Mucosa of stomach (tissue), 1 donor: ENCODE measurements around the gene DMRT3.
"Not testable (repeated sequence)": the region's sequence is repeated elsewhere in the genome, so short reads cannot be mapped to it uniquely, and the experiment has no call there.

Experiments
- H3K27me3 ChIP-seq: one replicate; pipeline ENCODE4 v1.7.0; 2013; ENCODE audit warnings: mild to moderate bottlenecking, low read length; ENCODE audit not compliant: control insufficient read depth, insufficient read depth
- H3K36me3 ChIP-seq: one replicate; pipeline ENCODE4 v1.7.0; 2013; ENCODE audit warnings: low read length; ENCODE audit not compliant: control insufficient read depth, insufficient read depth
- H3K4me1 ChIP-seq: one replicate; pipeline ENCODE4 v1.7.0; 2013; ENCODE audit warnings: mild to moderate bottlenecking, low read length; ENCODE audit not compliant: control insufficient read depth, insufficient read depth
- H3K4me3 ChIP-seq: one replicate; pipeline ENCODE4 v1.7.0; 2013; ENCODE audit warnings: low read length
- H3K9ac ChIP-seq: one replicate; pipeline ENCODE4 v1.7.0; 2013; ENCODE audit warnings: mild to moderate bottlenecking, low read length, moderate library complexity
- H3K9me3 ChIP-seq: one replicate; pipeline ENCODE4 v1.7.0; 2013; ENCODE audit warnings: mild to moderate bottlenecking, low read length, moderate library complexity; ENCODE audit not compliant: control insufficient read depth
- donor health status: Pancreatic carcinoma.

Gene DMRT3

DNA sequence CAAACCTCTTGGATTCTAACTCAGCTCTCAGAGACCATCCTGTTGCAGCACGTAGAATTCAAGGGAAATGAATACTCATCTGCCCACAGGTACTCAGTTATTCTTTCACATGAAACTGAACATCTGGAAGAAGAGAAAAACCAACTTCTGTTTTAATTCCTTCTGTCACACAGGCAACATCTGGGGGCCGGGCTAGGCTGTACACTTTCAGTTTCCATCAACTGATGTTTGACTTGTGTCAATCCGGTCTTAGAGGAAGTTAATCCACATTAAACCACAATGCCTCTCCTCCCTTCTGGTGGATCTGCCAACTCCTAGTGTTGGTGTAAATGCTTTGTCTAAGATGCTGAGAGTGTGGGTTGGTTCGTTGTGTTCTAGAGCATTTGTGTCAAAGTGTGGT, 17.6 kb downstream of the DMRT3 start:
- Histone ChIP-seq H3K9me3 (no peaks in the 10 kb centered on the region), H3K4me1 (no peaks in the 10 kb centered on the region), H3K27me3 (peaks cover 3% of the 10 kb centered on the region), H3K9ac (no peak overlapping the region), H3K36me3 (no peaks in the 10 kb centered on the region), H3K4me3 (no peak overlapping the region)

DNA sequence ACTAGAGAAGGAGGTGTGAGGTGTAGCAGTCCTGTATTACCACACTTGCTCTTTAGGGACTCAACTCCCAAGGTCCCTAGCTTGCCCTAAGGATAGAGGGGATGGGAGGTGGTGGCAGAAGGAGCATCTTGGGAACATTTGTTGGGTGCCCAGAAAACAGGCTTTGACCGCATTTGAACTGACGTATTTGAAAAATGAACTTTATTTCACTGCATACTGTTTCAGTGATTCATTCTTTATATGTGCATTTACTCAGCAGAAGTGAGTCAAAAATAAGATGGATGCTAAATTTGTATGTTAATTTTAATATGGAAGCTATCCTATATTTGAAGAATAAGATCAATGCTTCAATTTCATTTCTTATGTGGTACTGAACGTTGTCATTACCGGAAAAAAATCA, 18.7 kb downstream of the DMRT3 start:
- no peaks in the 10 kb centered on the region for H3K4me1 ChIP-seq
- no peak overlapping the region for H3K9ac ChIP-seq
- no peaks in the 10 kb centered on the region for H3K36me3 ChIP-seq
- H3K27me3 ChIP-seq = peaks cover 3% of the 10 kb centered on the region
- no peaks in the 10 kb centered on the region for H3K9me3 ChIP-seq
- H3K4me3 ChIP-seq = no peak overlapping the region

DNA sequence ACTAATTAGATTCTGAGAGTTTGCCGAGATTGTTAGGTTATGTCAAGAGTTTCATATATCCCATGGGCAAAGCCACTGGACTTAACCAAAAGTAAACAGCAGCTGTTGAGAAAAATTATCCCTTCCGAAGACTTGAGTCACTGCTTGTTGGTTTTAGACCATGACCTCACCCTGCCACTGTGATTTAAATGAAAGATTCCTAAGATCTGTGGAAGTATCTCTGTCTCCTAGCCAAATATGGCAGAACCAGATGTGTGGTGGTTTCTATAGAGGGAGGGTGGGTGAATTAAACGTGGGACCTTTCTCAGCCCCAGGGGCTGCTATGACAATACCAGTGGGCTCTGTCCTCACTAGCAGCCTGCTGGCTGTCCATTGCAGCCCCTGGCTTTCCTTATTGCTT, 19.3 kb downstream of the DMRT3 start:
- no peak overlapping the region for H3K9ac ChIP-seq
- H3K4me3 ChIP-seq = no peak overlapping the region
- H3K4me1 ChIP-seq = no peaks in the 10 kb centered on the region
- H3K9me3 ChIP-seq = no peaks in the 10 kb centered on the region
- H3K36me3 ChIP-seq = no peaks in the 10 kb centered on the region
- H3K27me3 ChIP-seq = peaks cover 3% of the 10 kb centered on the region

DNA sequence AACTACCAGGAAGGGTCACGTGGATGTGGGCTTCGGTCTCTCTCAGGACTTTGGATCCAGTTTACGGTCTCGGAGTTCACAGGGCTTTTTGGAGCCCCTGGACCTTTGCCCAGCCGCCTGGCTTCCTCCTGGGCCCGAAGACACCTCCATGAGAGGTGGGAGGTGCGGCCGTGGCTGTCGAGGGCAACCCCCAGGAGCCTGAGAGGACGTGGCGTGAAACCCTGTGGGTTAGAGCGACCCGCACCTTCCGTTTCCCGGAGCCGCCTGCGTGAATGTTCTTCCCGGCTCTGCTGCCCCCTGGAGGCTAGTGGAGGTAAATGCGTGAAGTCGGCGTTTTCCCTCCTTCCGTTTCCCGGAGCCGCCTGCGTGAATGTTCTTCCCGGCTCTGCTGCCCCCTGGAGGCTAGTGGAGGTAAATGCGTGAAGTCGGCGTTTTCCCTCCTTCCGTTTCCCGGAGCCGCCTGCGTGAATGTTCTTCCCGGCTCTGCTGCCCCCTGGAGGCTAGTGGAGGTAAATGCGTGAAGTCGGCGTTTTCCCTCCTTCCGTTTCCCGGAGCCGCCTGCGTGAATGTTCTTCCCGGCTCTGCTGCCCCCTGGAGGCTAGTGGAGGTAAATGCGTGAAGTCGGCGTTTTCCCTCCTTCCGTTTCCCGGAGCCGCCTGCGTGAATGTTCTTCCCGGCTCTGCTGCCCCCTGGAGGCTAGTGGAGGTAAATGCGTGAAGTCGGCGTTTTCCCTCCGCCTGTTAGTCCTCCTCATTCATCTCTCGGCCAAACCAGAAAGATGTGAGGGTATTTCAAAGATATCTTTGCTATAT, 22.1 kb downstream of the DMRT3 start:
- not testable (repeated sequence) for H3K27me3 ChIP-seq, H3K9ac ChIP-seq, H3K9me3 ChIP-seq, H3K4me1 ChIP-seq, H3K4me3 ChIP-seq, H3K36me3 ChIP-seq

DNA sequence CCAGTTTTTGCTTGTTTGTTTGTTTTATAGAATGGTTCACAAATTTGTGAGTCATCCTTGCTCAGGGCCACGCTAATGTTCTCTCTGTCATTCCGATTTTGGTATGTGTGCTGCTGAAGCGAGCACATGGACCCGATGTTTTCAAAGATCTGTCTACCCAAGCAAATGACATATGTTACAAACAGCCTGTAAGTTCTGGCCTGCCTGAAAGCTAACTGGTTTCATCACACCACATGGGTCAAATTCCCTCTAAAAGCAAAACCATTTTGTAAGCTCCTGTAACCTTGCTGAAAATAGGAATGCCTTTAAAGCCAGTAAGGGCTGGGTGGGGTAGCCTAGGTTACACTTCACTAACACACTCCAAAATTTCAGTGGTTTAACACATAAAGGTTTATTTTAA, 25.4 kb downstream of the DMRT3 start:
- no peaks in the 10 kb centered on the region for H3K9me3 ChIP-seq
- H3K9ac ChIP-seq = no peak overlapping the region
- no peaks in the 10 kb centered on the region for H3K27me3 ChIP-seq
- H3K4me1 ChIP-seq = no peaks in the 10 kb centered on the region
- no peak overlapping the region for H3K4me3 ChIP-seq
- no peaks in the 10 kb centered on the region for H3K36me3 ChIP-seq

DNA sequence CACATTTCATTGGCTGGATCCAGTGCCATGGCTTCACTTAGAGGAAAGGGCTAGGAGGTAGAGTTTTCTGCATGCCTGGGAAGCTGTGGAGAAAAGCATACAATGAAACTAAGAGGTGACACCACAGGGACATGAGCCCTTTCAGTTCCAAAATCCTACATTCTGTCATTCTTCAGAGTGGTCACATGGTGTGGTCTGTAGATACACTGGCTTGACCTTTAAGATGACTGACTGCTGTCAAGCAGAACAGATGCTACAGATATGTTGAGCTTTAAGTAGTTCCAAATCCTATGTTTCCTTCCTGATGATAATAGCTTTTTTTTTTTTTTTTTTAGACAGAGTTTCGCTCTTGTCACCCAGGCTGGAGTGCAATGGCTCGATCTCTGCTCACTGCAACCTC, 26.2 kb downstream of the DMRT3 start:
- Histone ChIP-seq H3K4me1 (no peaks in the 10 kb centered on the region), H3K36me3 (no peaks in the 10 kb centered on the region), H3K9me3 (no peaks in the 10 kb centered on the region), H3K4me3 (no peak overlapping the region), H3K9ac (no peak overlapping the region), H3K27me3 (no peaks in the 10 kb centered on the region)

DNA sequence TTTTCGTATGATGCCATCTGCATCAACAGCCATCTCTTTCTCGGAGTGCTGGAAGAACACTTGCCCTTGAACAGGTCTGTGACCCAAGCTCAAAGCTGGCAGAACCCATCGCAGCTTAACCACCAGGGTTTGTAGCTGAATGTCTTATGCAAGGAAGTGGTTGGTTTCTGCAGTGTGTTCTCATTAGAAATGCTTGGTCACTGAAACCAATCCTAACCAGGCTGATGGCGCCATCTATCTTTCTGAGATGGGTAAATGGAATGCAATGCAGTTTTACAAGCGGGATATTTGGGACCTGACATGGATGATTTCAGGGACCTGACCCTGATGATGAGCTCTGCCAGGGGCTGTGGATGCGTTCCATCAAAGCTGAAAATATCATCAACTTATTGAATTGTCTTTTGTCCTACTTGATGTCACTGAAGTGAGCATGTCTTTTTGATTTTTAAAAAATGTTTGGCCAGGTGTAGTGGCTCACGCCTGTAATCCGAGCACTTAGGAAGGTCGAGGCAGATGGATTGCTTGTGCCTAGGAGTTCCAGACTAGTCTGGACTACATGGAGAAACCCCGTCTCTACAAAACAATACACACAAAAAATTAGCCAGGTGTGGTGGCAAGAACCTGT, 28.7 kb downstream of the DMRT3 start:
- Histone ChIP-seq H3K36me3 (no peaks in the 10 kb centered on the region), H3K4me3 (no peak overlapping the region), H3K27me3 (no peaks in the 10 kb centered on the region), H3K9me3 (no peaks in the 10 kb centered on the region), H3K4me1 (no peaks in the 10 kb centered on the region), H3K9ac (no peak overlapping the region)

DNA sequence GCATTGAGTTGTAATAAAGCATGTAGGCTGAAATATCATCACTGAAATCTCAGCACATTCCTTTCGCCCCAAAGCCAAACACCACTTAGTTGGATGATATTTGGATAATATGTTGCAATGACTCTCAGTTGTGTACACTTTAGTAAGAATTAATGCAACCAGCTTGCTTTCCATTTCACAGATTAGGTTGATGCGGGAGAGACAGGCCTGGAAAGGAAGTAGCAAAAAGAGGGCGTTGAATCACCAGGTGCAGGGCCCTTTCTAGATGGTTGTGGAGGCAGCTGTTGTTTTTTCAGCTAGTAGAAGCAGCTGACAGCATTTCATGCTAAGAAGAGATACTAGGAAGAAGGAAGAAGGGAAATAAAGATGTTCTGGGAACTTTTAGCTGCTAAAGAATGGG, 30.9 kb downstream of the DMRT3 start:
- H3K4me3 ChIP-seq = no peak overlapping the region
- no peak overlapping the region for H3K9ac ChIP-seq
- no peaks in the 10 kb centered on the region for H3K36me3 ChIP-seq
- H3K27me3 ChIP-seq = no peaks in the 10 kb centered on the region
- no peaks in the 10 kb centered on the region for H3K4me1 ChIP-seq
- H3K9me3 ChIP-seq = no peaks in the 10 kb centered on the region

DNA sequence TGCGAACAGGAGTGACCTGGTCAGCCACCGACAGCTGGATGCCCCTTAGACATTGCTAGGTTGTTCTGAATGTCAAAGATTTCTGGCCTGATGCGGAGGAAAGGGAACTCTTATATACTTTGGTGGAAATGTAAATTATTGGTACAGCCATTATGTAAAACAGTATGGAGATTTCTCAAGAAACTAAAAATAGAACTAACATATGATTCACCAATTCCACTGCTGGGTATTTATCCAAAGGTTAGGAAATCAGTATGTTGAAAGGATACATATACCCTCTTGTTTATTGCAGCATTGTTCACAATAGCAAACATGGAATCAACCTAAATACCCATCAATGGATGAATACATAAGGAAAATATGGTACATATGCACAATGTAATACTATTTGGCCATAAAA, 31.8 kb downstream of the DMRT3 start:
- Histone ChIP-seq H3K9me3 (no peaks in the 10 kb centered on the region), H3K9ac (no peak overlapping the region), H3K27me3 (no peaks in the 10 kb centered on the region), H3K4me1 (no peaks in the 10 kb centered on the region), H3K4me3 (no peak overlapping the region), H3K36me3 (no peaks in the 10 kb centered on the region)

DNA sequence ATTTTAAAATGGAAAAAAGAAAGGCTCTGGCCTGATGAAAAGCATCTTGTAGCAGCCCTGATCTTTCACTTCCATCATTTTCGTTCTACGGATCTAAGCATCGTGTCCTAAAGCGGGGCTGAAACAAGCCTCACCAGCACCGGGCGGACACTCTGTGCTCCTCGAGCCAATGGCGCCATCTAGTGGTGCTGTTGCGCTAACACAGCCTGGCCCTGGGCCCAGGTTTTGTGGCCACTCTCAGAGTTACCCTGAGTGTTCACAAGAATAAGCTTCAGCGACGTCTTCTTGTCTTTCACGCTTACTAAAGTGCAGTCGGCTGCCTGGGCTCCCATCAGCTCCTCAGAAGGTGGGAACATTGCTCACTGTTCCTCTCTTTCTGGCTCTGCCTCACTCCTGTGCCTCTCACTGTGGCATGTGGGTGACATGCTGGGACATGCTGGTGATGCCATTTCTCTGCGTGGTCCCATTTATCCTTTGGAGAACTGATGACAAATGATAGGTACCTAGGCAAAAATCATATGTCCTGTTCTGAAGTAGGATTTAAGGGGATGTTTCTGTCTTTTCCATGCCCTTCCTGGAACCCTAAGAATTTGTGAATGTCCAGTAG, 32.7 kb downstream of the DMRT3 start:
- Histone ChIP-seq H3K36me3 (no peaks in the 10 kb centered on the region), H3K4me3 (no peak overlapping the region), H3K27me3 (no peaks in the 10 kb centered on the region), H3K9me3 (no peaks in the 10 kb centered on the region), H3K4me1 (no peaks in the 10 kb centered on the region), H3K9ac (no peak overlapping the region)

DNA sequence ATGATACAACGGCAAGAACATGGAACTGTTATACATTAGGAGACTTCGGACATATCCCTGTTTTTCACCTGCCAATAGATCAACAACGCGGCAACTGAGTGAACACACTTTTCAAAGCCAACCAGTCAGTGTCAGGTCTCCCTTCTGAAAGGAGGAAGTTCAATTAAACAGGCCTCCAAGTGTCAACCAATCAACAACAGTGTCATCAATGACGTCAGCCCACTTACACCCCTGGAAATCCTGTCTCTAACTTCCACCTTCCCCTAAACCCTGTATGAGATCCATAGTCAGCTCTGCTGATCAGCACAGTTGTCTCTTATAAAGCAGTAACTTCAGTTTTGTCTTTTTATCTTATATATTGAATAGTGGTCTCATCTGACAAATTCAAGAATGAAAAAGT, 36.6 kb downstream of the DMRT3 start:
- no peak overlapping the region for H3K4me3 ChIP-seq
- H3K9me3 ChIP-seq = no peaks in the 10 kb centered on the region
- no peaks in the 10 kb centered on the region for H3K36me3 ChIP-seq
- H3K9ac ChIP-seq = no peak overlapping the region
- no peaks in the 10 kb centered on the region for H3K27me3 ChIP-seq
- no peaks in the 10 kb centered on the region for H3K4me1 ChIP-seq

DNA sequence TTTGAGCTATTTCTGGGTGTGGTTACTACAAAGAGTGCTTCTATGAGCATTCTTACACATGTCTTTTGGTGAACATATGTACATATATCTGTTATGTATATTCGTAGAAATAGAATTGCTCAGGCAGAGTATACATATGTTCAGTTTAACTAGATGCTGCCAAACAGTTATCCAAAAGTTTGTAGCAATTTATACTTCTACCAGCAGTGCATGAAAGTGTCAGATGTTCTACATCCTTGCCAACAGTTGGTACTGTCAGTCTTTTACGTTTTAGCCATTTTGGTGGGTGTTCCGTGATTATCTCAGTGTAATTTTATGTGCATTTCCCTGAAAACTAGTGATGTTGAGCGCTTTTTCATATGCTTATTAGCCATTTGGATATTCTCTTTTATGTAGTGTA, 37.8 kb downstream of the DMRT3 start:
- no peak overlapping the region for H3K9ac ChIP-seq
- H3K36me3 ChIP-seq = no peaks in the 10 kb centered on the region
- no peaks in the 10 kb centered on the region for H3K9me3 ChIP-seq
- no peaks in the 10 kb centered on the region for H3K27me3 ChIP-seq
- no peaks in the 10 kb centered on the region for H3K4me1 ChIP-seq
- no peak overlapping the region for H3K4me3 ChIP-seq
